D721Med (cell line): ENCODE results near the gene EEF1A2.

Experiments
- DNase-seq: peaks from one replicate; pipeline ENCODE4 v3.0.0; 2011; ENCODE audit warnings: low spot score; ENCODE audit not compliant: insufficient read length
- FAIRE-seq: peaks from 2 replicates; lab custom pipeline; 2011; peaks lifted over from hg19 to GRCh38; lab: Jason Lieb, UNC
- CTCF ChIP-seq: IDR thresholded peaks from 2 replicates; pipeline ENCODE4 v1.5.1; 2012; ENCODE audit warnings: mild to moderate bottlenecking, control low read depth; ENCODE audit not compliant: insufficient read depth; ENCODE audit errors: missing control alignments

The EEF1A2 gene

GRCh38 chr20:63536241-63536977 lies 37.5 kb upstream of the EEF1A2 start:
- no peak for DNase-seq
- FAIRE-seq = no peak

DNA sequence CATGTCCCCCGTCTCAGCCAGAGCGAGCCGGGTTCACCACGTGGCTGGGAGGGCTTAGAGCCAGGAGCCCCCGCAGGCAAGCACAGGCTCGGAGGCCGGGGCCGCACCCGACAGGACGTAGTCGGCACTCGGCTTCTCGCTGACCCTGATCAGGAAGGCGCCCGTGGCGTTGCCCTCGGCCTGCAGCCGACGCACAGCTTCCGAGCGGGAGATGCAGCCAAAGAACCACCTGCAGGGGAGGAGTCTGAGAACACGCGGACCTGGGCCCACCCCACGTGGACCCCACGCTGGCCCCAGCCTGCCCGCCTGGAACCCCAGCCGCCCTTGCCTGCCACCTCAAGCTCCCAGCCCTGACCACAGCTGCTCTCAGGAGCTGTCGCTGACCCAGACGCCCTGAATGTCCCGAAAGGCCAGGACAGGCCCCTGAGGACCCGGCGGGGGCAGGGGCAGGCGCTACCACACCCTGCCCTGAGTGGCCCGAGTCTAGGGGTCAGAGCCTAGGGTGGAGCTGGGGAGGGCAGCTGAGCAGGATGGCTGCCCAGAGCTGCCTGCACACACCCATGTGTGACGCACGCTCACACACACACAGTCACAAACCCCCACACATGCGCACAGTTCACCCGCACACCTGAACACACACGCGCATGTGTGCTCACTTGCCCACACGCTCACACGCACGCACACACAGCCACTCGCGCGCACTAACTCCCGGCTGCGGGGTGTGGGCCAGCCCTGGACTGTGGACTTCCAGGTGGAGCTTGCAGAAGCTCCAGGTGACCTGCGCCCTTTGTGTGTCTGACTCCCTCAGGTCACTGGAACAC lies 36.2 kb upstream of the EEF1A2 start:
- no peak for DNase-seq
- no peak for FAIRE-seq
- TF ChIP-seq CTCF = no peak

More at GRCh38 chr20:63536241-63536977, 37.5 kb upstream of the EEF1A2 start:
- TF ChIP-seq CTCF = no peak

GRCh38 chr20:63534427-63534830 lies 35.5 kb upstream of the EEF1A2 start:
- FAIRE-seq = no peak
- no peak for TF ChIP-seq CTCF
- no peak for DNase-seq

GRCh38 chr20:63533871-63534393 lies 35.0 kb upstream of the EEF1A2 start:
- no peak for DNase-seq
- FAIRE-seq = no peak
- TF ChIP-seq CTCF = no peak

DNA sequence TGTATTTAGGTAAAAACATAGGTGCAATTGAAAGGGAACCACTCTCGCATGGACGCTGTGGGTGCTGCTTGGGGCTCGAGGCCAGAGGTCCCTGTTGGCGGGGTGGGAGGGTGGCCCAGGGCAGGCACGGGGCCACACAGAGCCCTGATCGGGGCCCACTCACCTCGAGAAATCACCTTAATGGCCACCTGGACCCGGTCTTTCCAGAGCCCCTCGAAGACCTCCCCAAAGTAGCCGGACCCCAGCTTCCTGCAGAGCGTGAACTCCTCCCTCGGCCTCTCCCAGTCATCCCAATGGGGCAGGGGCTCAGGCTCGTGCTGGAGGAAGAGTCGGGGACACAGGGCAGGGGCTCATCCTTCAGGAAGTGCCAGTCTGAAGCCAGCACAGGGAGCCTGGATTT lies 34.5 kb upstream of the EEF1A2 start:
- no peak for DNase-seq
- no peak for TF ChIP-seq CTCF
- no peak for FAIRE-seq

DNA sequence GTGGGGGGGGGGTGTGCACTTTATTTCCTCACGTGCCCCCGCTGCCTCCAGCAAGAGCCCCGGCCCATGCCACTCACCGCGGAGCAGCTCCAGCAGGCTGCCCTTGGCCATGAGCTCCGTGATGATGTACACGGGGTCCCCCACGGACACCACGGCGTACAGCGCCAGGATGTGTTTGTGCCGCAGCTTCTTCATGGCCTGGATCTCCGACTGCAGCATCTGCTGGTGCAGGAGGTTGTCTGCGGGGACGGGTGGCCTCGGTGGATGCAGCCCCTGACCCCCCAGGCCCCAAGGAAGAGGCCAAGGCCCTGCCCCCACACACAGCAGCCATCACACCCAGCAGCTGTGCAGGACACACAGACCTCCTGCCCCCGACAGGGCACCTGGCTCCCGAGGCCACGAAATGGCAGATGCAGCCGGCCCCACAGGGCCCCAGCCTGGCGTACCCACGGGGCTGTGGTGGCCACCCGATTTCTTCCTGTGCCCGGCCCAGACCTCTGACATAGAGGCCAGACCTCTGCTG lies 33.6 kb upstream of the EEF1A2 start:
- DNase-seq (no peak), FAIRE-seq (no peak)
- no peak for TF ChIP-seq CTCF
